Stimulated activated naive B cell treated with anti-CD40 and anti-IgM and Interleukin-4, amounts not matched to agents 10 μg/mL and 1 μg/mL and 100 μg/mL, for 72 hours (primary cell): ENCODE results near the gene ZNF784.

Experiments
- ATAC-seq, 2 donors: fragments of 150-1000 bp; cut with Tn5 transposase; replicated peaks; 2 replicates each; pipeline ENCODE4 v1.10.0; 2021; ENCODE audit warnings: moderate library complexity in 1 of 2
- DNase-seq: peaks from one replicate; pipeline ENCODE4 v3.0.0; 2021
- H3K27ac Mint-ChIP-seq: one replicate; pipeline ENCODE4 v1.8.0; 2022; ENCODE audit warnings: mild to moderate bottlenecking, mixed read lengths
- H3K27me3 Mint-ChIP-seq, 2 donors: one replicate each; pipeline ENCODE4 v1.8.0; 2022; ENCODE audit warnings: mixed read lengths in 2 of 2
- H3K36me3 Mint-ChIP-seq, 2 donors: one replicate each; pipeline ENCODE4 v1.8.0; 2022; ENCODE audit warnings: mixed read lengths in 2 of 2, mild to moderate bottlenecking in 1 of 2
- H3K4me1 Mint-ChIP-seq, 2 donors: one replicate each; pipeline ENCODE4 v1.8.0; 2022; ENCODE audit warnings: mixed read lengths in 2 of 2, mild to moderate bottlenecking in 1 of 2
- H3K4me3 Mint-ChIP-seq, 2 donors: one replicate each; pipeline ENCODE4 v1.8.0; 2022; ENCODE audit warnings: mild to moderate bottlenecking in 2 of 2, mixed read lengths in 2 of 2, moderate library complexity in 1 of 2
- H3K9me3 Mint-ChIP-seq, 2 donors: one replicate each; pipeline ENCODE4 v1.8.0; 2022; ENCODE audit warnings: mixed read lengths in 2 of 2, mild to moderate bottlenecking in 1 of 2

Gene ZNF784

DNA sequence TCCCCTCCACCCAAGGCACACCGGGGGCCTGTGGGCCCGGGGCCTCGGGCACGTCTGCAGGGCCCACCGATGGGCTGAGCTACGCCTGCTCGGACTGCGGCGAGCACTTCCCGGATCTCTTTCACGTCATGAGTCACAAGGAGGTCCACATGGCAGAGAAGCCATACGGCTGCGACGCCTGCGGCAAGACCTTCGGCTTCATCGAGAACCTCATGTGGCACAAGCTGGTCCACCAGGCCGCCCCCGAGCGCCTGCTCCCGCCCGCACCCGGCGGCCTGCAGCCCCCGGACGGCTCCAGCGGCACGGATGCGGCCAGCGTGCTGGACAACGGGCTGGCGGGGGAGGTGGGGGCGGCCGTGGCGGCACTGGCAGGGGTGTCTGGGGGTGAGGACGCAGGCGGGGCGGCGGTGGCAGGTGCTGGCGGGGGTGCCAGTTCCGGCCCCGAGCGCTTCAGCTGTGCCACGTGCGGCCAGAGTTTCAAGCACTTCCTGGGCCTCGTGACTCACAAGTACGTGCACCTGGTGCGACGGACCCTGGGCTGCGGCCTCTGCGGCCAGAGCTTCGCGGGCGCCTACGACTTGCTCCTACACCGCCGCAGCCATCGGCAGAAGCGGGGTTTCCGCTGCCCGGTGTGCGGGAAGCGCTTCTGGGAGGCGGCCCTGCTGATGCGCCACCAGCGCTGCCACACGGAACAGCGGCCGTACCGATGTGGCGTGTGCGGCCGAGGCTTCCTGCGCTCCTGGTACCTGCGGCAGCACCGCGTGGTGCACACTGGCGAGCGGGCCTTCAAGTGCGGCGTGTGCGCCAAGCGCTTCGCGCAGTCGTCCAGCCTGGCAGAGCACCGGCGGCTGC, 8.6 kb downstream of the ZNF784 start:
- Mint-ChIP-seq H3K27me3 (no peaks in the 10 kb centered on the region), H3K9me3 (no peaks in the 10 kb centered on the region), H3K27ac (no peak overlapping the region), H3K36me3 (peaks cover 36 to 47% of the 10 kb centered on the region in 2 donors), H3K4me3 (no peak overlapping the region), H3K4me1 (peaks cover 24 to 33% of the 10 kb centered on the region in 2 donors)
- ATAC-seq (no peak), DNase-seq (no peak)

DNA sequence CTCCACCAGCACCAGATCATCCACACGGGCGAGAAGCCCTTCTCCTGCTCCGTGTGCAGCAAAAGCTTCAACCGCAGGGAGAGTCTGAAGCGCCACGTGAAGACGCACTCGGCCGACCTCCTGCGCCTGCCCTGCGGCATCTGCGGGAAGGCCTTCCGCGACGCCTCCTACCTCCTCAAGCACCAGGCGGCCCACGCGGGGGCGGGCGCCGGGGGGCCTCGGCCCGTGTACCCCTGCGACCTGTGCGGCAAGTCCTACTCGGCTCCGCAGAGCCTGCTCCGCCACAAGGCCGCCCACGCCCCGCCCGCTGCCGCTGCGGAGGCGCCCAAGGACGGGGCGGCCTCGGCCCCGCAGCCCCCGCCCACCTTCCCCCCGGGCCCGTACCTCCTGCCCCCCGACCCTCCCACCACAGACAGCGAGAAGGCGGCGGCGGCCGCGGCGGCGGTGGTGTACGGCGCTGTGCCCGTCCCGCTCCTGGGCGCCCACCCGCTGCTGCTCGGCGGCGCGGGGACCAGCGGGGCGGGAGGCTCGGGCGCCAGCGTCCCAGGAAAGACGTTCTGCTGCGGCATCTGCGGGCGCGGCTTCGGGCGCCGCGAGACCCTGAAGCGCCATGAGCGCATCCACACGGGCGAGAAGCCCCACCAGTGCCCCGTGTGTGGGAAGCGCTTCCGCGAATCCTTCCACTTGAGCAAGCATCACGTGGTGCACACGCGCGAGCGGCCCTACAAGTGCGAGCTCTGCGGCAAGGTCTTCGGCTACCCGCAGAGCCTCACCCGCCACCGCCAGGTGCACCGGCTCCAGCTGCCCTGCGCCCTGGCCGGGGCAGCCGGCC, 9.4 kb downstream of the ZNF784 start:
- Mint-ChIP-seq H3K9me3 (no peaks in the 10 kb centered on the region), H3K4me1 (peaks cover 29 to 34% of the 10 kb centered on the region in 2 donors), H3K36me3 (peaks cover 35 to 47% of the 10 kb centered on the region in 2 donors), H3K4me3 (no peak overlapping the region), H3K27ac (no peak overlapping the region), H3K27me3 (no peaks in the 10 kb centered on the region)
- no peak for DNase-seq
- no peak for ATAC-seq

DNA sequence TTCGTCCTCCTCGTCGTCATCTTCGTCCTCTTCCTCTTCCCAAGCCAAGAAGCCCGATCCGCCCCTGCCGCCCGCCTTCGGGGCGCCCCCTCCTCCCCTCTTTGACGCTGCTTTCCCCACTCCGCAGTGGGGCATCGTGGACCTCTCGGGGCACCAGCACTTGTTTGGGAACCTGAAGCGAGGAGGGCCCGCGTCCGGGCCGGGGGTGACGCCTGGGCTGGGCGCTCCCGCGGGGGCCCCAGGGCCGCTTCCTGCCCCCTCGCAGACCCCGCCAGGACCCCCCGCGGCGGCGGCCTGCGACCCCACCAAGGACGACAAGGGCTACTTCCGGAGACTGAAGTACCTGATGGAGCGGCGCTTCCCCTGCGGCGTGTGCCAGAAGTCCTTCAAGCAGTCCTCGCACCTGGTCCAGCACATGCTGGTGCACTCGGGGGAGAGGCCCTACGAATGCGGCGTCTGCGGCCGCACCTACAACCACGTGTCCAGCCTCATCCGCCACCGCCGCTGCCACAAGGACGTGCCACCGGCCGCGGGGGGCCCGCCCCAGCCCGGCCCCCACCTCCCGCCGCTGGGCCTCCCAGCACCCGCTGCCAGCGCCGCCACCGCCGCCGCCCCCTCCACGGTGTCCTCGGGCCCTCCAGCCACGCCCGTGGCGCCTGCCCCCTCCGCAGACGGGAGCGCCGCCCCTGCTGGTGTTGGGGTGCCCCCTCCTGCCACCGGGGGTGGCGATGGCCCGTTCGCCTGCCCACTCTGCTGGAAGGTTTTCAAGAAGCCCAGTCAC, 10.2 kb downstream of the ZNF784 start:
- H3K4me1 Mint-ChIP-seq: peaks cover 35 to 41% of the 10 kb centered on the region in 2 donors
- ATAC-seq (no peak), DNase-seq (no peak)
- no peak overlapping the region for H3K4me3 Mint-ChIP-seq
- H3K9me3 Mint-ChIP-seq: no peaks in the 10 kb centered on the region
- H3K27me3 Mint-ChIP-seq: no peaks in the 10 kb centered on the region
- H3K36me3 Mint-ChIP-seq: peaks cover 43 to 55% of the 10 kb centered on the region in 2 donors
- no peak overlapping the region for H3K27ac Mint-ChIP-seq

DNA sequence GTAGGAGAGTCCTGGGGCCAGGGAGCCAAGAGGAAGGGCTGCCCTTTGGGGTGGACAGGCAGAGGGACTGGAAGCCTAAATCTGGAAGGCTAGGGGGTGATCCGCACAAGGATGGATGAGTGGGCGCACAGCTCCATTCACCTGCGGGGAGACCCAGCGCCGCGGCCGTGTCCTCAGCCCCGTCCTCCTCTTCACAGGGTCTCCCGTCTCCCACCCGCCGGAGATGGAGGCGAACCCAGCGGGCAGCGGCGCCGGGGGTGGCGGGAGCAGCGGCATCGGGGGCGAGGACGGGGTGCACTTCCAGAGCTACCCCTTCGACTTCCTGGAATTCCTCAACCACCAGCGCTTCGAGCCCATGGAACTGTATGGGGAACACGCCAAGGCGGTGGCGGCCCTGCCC, 11.0 kb downstream of the ZNF784 start:
- Mint-ChIP-seq H3K27me3 (no peaks in the 10 kb centered on the region), H3K36me3 (peaks cover 41 to 52% of the 10 kb centered on the region in 2 donors), H3K27ac (no peak overlapping the region), H3K4me3 (no peak overlapping the region), H3K4me1 (peaks cover 37 to 45% of the 10 kb centered on the region in 2 donors), H3K9me3 (no peaks in the 10 kb centered on the region)
- ATAC-seq: no peak
- DNase-seq: no peak

DNA sequence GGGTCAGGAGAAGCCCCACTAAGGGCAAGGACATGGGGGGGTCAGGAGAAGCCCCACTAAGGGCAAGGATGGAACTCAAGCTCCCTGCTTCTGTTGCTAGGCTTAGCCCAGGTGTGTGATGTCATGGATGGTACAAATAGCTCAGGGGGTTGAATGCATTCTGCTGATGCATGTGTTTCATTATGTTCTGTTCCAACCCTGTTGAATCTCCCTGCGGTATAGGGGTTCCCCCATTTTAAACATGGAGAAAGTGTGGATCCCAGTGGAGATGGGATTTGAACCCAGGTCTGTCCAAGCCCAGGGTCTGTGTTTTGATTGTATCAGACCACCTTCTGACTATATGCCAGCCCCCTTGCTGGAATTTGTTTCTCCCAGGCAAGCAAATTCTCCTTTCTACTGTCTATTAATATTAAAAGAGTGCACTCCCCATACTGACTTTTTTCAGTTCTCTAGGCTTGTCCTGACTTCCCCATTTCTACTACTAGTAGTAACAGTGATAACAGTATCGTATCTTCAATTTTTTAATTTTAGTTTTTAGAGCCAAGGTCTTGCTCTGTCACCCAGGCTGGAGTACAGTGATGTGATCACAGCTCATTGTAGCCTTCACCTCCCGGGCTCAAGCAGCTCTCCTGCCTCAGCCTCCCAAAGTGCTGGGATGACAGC, 12.3 kb downstream of the ZNF784 start:
- Mint-ChIP-seq H3K9me3 (no peaks in the 10 kb centered on the region), H3K4me1 (peaks cover 43 to 58% of the 10 kb centered on the region in 2 donors), H3K4me3 (peak overlapping the region; percentile 33 to 55), H3K27ac (peak overlapping the region; percentile 82), H3K36me3 (peaks cover 38 to 53% of the 10 kb centered on the region in 2 donors), H3K27me3 (no peaks in the 10 kb centered on the region)
- DNase-seq (no peak), ATAC-seq (peak; percentile 82 to 90)

DNA sequence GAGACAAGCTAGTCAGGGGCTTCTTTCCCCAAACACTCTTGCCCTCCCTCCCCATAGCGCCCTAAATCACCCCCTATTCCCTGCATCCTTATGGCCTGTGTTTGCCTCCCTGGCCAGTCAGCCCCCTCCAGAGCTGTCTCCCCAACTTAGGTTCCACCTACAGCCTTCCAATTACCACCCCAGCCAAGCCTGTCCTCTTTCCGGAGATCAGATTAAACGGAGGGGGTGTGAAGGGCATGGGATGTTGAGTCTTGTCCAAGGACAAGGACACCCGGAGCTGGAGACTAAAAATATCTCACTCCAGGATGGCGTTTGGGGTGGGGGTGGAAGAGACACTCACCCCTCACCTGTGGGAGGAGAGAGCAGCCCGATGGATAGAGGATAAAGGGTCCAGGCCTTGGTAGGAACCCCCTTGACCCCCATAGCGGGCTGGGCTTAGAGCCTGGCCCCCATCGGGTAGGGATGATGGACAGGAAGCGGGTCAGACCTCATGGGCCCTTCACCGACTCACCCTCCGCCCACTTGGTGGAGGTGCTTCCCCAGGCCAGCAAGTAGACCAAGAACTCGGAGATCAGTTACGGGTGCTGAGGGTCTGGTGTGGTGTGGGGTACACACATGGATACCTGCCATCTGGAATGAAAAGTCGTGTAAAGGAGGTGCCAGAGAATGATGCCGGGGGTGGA, 12.9 kb downstream of the ZNF784 start:
- peak; percentile 28 to 42 for ATAC-seq
- Mint-ChIP-seq H3K36me3 (peaks cover 34 to 53% of the 10 kb centered on the region in 2 donors), H3K9me3 (no peaks in the 10 kb centered on the region), H3K4me3 (peak overlapping the region; percentile 33 to 55), H3K27ac (peak overlapping the region; percentile 82), H3K27me3 (no peaks in the 10 kb centered on the region), H3K4me1 (peaks cover 50 to 65% of the 10 kb centered on the region in 2 donors)
- DNase-seq: no peak

DNA sequence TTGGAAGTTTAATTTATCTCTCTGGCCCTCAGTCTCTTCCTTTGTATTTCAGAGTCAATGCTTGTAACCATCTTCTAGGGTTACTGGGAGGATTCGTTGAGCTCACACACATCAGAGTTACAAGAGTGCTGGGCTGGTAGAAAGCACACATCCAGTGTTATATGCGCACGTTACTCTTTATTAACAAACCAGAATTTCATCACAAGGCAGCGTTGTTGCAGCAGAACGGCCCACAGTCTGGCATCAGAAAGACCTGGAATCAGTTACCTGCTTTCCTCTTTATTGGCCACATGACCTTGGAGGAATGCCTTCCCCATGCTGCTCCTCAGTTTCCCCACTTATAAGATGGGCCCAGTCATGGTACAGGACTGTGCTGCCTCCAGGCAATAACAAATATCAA, 15.0 kb downstream of the ZNF784 start:
- H3K4me1 Mint-ChIP-seq: peaks cover 62 to 77% of the 10 kb centered on the region in 2 donors
- H3K27me3 Mint-ChIP-seq: no peaks in the 10 kb centered on the region
- peaks cover 33 to 56% of the 10 kb centered on the region in 2 donors for H3K36me3 Mint-ChIP-seq
- H3K4me3 Mint-ChIP-seq: no peak overlapping the region
- H3K27ac Mint-ChIP-seq: no peak overlapping the region
- ATAC-seq (no peak), DNase-seq (no peak)
- H3K9me3 Mint-ChIP-seq: no peaks in the 10 kb centered on the region

DNA sequence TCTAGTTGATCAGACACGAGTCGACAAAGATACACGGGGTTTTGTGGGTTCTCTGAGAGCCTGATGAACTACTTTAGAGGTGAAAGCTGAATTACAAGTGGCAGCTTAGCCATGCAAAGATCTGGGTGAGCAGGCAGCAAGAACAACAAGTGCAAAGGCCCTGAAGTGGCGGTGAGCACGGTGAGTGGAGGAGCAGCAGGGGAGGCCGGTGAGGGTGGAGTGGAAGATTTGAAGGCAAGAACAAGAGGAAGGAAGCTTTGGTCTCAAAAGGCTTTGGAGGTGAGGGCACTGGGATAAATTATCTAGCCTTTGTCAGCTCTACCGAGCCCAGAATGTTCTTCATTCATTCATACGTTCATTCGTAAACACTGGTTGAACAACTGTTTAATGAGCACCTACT, 17.5 kb downstream of the ZNF784 start:
- Mint-ChIP-seq H3K27me3 (no peaks in the 10 kb centered on the region), H3K27ac (peak overlapping the region; percentile 98), H3K4me3 (peak overlapping the region; percentile 94 to 99), H3K9me3 (peaks cover 0 to 2% of the 10 kb centered on the region in 2 donors), H3K36me3 (peaks cover 24 to 45% of the 10 kb centered on the region in 2 donors), H3K4me1 (peaks cover 55 to 72% of the 10 kb centered on the region in 2 donors)
- DNase-seq (no peak), ATAC-seq (no peak)

DNA sequence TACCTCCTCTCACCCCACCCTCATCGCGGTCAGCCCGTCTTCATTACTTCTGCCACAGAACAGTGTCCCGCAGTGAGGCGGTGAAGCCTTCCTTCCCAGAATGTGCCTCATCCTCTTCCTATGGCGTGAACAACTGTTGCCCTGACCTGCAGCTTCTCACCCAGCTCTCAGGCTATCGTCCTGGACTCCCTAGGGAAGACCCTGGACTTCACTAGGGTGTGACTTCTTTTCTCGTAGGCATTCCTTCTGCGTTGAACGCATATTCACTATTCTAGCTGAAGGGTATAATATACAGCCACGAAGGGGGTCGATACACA, 17.9 kb downstream of the ZNF784 start:
- no peak for ATAC-seq
- H3K27ac Mint-ChIP-seq: peak overlapping the region; percentile 98
- DNase-seq: no peak
- peaks cover 0 to 2% of the 10 kb centered on the region in 2 donors for H3K9me3 Mint-ChIP-seq
- peaks cover 55 to 72% of the 10 kb centered on the region in 2 donors for H3K4me1 Mint-ChIP-seq
- H3K27me3 Mint-ChIP-seq: no peaks in the 10 kb centered on the region
- peaks cover 24 to 45% of the 10 kb centered on the region in 2 donors for H3K36me3 Mint-ChIP-seq
- H3K4me3 Mint-ChIP-seq: peak overlapping the region; percentile 94 to 99

DNA sequence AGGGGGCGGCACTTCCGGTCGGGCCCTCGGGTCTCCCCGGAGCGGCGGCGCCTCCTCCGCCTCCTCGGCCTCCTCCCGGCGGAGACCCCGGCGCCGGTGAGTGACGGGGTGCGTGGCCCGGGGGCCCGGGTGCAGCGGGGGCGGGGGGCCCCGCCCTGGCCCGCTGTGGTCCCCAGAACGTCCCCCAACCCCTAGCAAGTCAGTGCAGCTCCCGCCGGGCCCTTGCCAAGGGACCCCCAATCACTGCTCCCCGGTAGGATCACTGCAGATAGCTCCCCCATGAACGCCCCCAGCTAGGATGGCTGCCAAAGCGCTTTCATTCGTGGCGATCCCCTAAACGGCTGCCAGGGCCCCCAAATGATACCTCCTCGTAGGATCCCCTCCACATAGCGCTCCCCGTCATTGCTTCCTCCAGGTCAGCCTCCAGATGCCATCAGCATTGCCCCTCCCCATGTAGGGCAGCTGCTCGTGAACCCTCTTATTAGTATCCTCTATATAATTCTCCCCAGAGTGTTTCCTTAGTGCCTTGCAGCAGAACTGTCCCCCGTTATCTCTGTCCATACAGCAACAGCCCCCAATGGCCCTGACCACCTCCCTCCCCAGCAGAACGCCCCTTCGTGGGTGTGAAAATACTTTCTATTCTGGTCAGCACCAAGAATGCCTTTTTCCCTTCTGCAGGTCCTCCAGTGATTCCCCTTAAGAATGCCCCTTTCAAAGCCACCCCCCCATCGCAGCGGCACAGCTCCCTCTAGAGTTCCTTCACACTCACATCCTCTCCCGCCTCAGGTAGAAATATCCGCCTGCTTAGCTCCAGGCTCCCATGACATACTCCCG, 18.5 kb downstream of the ZNF784 start, which contains the start of gene ZNF865:
Gene ZNF865 (plus strand): TSS at position 11 of the 834 bp plus-strand sequence. CDS start 7,972 bp downstream, outside the sequence.
- H3K27ac Mint-ChIP-seq: peak within 1 kb of the TSS; percentile 99
- peaks cover 54 to 71% of the 10 kb centered on the region in 2 donors for H3K4me1 Mint-ChIP-seq
- DNase-seq (peak; percentile 73), ATAC-seq (peak; percentile 41 to 52)
- H3K9me3 Mint-ChIP-seq: peaks cover 0 to 2% of the 10 kb centered on the region in 2 donors
- peak within 1 kb of the TSS; percentile 94 to 99 for H3K4me3 Mint-ChIP-seq
- H3K27me3 Mint-ChIP-seq: no peaks in the 10 kb centered on the region
- peaks cover 23 to 43% of the 10 kb centered on the region in 2 donors for H3K36me3 Mint-ChIP-seq

DNA sequence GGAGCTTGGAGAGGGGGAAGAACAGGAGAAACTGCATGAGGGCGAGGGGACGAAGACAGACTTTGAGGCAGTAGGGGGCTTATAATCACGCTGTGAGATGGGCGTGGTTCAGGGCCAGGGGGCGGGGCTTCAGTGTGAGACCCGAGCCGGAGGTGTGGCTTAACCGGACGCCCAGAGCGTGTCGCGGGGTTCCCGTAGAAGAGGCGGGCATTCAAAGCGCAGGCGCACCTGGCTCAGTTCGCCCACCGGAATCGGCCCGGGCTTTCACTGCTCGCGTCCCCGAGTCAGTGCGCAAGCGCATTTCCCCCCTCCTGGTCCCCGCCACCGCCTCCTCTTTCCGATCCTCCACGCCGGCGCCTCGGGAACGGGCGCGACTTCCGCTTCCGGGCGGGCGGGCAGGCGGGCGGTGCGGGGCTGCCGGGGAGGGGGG, 19.1 kb downstream of the ZNF784 start:
- Mint-ChIP-seq H3K27me3 (no peaks in the 10 kb centered on the region), H3K36me3 (peaks cover 20 to 37% of the 10 kb centered on the region in 2 donors), H3K9me3 (peaks cover 0 to 2% of the 10 kb centered on the region in 2 donors), H3K4me3 (peak overlapping the region; percentile 94 to 95), H3K4me1 (peaks cover 50 to 68% of the 10 kb centered on the region in 2 donors), H3K27ac (peak overlapping the region; percentile 99)
- DNase-seq: peak; percentile 99
- ATAC-seq: peak; percentile 79 to 84

DNA sequence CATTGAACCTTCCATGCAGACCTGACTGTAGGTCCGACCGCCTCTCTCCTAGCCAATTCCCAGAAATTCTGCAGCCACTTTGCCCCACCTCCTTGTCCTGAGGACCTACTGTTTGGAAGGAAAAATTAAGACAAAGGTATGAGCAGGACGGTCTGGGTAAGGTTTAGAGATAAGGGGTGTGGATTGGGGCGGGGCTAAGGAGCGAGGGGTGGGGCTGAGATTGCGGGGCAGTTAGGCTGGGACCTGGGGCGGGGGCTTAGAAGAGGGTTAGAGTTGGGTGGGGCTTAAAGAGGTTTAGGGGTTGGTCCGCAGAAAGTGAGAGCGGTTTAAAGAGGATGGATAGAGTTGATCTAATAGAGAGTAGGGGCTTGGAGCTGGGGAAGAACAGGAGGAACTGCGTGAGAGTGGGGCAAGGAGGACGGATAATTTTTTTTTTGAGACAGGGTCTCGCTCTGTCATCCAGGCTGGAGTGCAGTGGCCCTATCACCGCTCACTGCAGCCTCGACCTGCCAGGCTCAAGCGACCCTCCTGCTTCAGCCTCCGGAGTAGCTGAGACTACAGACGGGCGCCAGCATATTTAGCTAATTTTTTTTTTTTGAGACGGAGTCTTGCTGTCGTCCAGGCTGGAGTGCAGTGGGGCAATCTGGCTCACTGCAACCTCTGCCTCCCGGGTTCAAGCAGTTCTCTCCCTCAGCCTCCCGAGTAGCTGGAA, 20.6 kb downstream of the ZNF784 start:
- peak overlapping the region; percentile 99 for H3K27ac Mint-ChIP-seq

More for the DNA sequence above, 20.6 kb downstream of the ZNF784 start:
- peaks cover 44 to 61% of the 10 kb centered on the region in 2 donors for H3K4me1 Mint-ChIP-seq
- no peak for ATAC-seq
- no peak for DNase-seq
- peaks cover 12 to 29% of the 10 kb centered on the region in 2 donors for H3K36me3 Mint-ChIP-seq
- peaks cover 3% of the 10 kb centered on the region in 2 donors for H3K9me3 Mint-ChIP-seq
- H3K4me3 Mint-ChIP-seq: peak overlapping the region; percentile 94 to 95
- no peaks in the 10 kb centered on the region for H3K27me3 Mint-ChIP-seq
